ENCODE measurements around the gene NFIA.

Gene NFIA

DNA sequence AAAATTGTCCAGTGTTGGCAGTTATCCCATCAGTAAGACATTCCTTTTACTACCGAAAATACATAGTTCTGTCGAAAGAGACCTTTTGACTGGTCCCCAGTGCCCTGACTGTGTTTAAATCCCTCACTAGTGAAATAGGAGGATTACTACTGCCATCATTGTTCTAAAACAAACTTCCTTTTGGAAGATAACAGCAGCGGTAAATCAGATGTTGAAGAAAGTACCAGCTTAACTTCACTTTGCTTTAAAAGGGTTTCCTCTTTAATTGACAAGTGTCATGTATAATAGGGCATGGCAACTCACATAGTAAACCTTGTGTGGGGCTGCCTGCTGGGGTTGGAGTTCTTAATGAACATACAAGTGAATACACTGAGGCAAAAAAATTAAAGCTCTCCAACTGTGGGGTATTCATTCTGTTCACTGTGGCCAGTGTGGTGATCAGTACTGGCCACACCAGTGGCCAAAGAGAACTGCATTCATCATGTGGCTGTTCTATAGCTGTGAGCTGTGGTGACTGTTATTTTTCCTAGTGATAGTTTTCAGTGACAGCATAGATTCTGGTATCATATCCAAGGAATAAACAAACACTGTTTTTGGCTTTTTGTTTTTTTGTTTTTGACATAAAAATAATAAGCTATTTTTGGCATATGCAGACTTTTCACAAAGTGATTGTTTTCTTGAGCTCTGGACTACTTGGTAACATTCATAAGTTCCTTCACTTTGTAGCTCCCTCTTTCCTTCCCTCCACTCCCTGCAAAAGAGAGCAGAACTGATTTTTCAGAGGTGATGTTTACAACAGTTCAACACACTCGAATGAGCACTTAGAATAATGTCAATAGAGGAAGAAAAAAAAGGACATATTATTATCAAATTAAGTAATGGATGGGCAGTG lies 74.5 kb downstream of the NFIA start:
- DNase-seq, result no peak

- peak; percentile 96 for DNase-seq
Measured at GRCh38 chr1:61157468-61157987, 75.2 kb downstream of the NFIA start.

- peak; percentile 85 for DNase-seq
Measured at GRCh38 chr1:61158591-61158990, 76.2 kb downstream of the NFIA start.

DNA sequence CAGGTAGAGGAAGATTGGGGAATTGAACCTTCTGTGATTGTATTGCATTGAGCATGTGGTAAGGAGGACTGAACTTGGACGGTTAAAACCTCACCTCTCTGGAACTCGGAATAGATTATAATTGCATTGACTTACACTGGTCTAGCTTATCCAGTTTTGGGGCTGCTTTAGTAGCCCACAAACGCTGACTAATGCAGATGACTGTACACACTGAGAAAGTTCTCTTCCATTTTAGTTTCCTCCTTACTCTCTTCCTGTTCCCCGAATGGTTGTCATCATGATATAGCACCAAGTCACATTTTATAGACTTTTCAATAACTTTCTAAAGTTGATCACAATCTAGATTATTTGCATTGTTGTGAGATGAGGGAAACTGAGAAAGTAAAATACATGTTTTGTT lies 78.2 kb downstream of the NFIA start:
- no peak for DNase-seq

DNA sequence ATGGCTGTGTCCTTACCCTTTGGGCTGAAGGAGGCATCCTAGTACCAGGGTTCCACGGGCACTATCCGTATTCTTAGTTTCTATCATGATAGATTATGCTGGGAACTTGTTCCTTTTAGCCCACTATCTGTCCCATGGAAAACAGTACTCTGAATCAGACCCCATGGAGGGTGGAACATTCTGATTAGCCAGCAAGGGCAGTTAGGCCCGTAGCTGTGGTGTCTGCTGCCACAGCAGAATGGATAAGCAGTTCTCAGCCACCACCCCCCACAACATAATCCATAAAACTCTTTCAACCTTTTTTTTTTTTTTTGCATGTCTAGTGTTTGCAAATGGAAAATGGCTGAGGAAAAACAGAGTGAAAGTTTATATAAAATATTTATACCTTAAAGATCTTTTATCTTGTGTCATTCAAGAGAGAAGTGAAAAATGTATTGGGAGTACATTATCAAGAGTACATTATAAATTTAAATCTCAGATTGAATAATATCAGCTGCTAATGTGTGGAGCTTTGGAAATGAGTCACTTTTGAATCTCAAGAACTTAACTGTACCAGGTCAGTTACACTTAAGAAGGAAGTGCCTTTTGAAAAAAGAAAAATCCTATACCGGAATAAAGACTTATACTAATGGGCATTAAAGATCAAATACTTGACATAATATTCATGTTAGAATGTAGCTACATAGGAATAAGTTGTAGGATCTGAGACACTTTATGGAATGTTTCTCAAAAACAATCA lies 80.3 kb downstream of the NFIA start:
- DNase-seq, result peak; percentile 39

- DNase-seq, result no peak
Measured at GRCh38 chr1:61163355-61163754, 81.0 kb downstream of the NFIA start.

DNA sequence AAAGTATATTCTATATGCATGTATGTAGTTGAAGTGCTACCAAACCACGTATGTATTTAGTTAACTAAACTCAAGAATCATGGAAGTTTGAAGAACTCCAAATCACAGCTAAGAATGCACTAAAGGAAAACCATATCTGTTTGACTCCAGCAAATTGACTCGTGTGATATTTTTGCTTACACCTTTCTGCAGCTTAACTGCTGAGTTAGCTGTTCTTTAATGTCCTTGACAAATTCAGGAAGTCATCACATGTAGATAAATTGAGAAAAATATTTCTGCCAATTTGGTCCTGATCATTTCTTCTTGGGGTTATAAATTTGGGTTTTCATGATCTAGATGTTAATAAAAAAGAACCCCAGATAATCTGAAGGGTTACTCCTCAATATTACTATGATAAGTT lies 83.0 kb downstream of the NFIA start:
- no peak for DNase-seq

- no peak for DNase-seq
Measured at GRCh38 chr1:61167309-61167708, 84.9 kb downstream of the NFIA start.

- no peak for DNase-seq
Measured at GRCh38 chr1:61169045-61169444, 86.7 kb downstream of the NFIA start.

DNA sequence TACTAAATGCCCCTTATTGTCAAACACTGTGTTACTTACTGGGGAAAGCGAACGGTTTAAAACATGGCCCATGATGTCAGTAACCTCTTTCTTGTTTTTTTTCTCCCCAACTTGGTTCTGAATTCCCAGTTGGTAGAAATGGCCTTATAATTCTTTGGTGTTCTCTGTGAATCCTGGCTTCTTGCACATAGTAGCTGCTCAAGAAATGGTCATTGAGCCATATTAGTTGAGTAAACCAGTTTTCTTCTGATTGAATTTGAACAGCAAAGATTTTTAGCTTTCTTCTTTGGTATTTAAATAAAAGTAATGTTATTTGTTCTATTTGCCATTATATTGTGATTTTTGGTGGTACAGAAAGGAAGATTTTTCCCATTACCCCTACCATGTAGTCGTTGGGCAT lies 87.3 kb downstream of the NFIA start:
- DNase-seq, result no peak

- DNase-seq, result peak; percentile 51
Measured at GRCh38 chr1:61170328-61171238, 88.2 kb downstream of the NFIA start.

- DNase-seq, result no peak
Measured at GRCh38 chr1:61171346-61171745, 89.0 kb downstream of the NFIA start.

GRCh38 chr1:61171974-61172373 lies 89.6 kb downstream of the NFIA start:
- peak; percentile 56 for DNase-seq

- no peak for DNase-seq
Measured at GRCh38 chr1:61173118-61173517, 90.8 kb downstream of the NFIA start.

- no peak for DNase-seq
Measured at GRCh38 chr1:61174060-61174795, 91.9 kb downstream of the NFIA start.

DNA sequence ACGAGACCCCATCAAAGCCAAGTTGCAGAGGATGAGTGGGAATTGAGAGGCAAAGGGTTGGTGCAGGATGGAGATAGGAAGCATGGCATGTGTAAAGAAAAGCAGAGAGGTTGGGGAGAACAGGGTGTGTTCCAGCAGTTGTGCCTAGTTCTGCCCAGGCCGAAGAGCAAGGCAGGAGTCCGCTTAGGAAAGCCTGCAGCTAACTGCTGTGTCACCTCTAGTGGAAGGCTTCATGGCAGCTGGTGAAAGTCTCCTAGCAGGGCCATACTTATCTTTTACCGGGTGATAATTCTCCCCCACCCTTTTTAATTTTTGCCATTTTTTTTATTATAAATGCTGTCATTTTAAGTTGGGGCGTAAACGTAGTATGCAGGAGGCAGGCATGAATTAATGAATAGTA lies 93.6 kb downstream of the NFIA start:
- DNase-seq, result no peak

GRCh38 chr1:61181067-61182038 lies 99.0 kb downstream of the NFIA start:
- DNase-seq, result no peak

DNA sequence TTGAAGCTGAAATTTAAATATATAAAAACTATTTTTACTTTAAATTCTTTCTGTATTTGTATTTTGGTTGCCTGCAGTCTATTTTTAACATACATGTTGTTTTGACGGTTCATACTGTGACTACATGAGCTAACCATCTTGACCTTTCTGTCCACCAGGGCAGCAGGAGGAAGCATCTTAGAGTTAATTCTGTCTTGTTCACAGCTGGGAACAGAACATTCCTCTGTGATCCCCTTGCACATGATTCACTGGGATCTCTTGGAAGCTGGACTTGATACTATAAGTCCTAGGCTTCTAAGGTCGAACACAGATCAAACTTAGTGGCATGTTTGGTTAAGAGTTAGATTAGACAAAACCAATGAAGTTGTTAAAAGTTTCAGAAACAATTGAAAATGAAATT lies 99.7 kb downstream of the NFIA start:
- peak; percentile 61 for DNase-seq

- no peak for DNase-seq
Measured at GRCh38 chr1:61182480-61182879, 100.1 kb downstream of the NFIA start.

- peak; percentile 28 for DNase-seq
Measured at GRCh38 chr1:61183471-61184039, 101.2 kb downstream of the NFIA start.

All from fibroblast of skin of abdomen (primary cell).